ENCODE measurements around the gene CALM3.
"Not testable (repeated sequence)": the region's sequence is repeated elsewhere in the genome, so short reads cannot be mapped to it uniquely, and the experiment has no call there.

GRCh38 chr19:46559675-46560074 lies 41.5 kb upstream of the CALM3 start:
- not testable (repeated sequence) for TF ChIP-seq CTCF, POLR2A (IDR thresholded peaks at IDR 0.05)
